Activated CD4-positive, alpha-beta T cell treated with anti-CD3 and anti-CD28 coated beads, Interleukin-10, Interleukin-2, amounts not matched to agents 100 ng/mL and 50 ng/mL, durations not matched to agents 16 hours and 8 hours (primary cell): ENCODE data around the gene MPL.
A peak's percentile ranks its signal among the peaks of the same experiment; 100 is the strongest.
"Not testable (repeated sequence)": the region's sequence is repeated elsewhere in the genome, so short reads cannot be mapped to it uniquely, and the experiment has no call there.

Source experiments
- DNase-seq: peaks from one replicate; pipeline ENCODE4 v3.0.0-alpha.2; 2020

Gene MPL

GRCh38 chr1:43358121-43358745 lies 20.6 kb downstream of the MPL start:
- DNase-seq: peak; percentile 36

DNA sequence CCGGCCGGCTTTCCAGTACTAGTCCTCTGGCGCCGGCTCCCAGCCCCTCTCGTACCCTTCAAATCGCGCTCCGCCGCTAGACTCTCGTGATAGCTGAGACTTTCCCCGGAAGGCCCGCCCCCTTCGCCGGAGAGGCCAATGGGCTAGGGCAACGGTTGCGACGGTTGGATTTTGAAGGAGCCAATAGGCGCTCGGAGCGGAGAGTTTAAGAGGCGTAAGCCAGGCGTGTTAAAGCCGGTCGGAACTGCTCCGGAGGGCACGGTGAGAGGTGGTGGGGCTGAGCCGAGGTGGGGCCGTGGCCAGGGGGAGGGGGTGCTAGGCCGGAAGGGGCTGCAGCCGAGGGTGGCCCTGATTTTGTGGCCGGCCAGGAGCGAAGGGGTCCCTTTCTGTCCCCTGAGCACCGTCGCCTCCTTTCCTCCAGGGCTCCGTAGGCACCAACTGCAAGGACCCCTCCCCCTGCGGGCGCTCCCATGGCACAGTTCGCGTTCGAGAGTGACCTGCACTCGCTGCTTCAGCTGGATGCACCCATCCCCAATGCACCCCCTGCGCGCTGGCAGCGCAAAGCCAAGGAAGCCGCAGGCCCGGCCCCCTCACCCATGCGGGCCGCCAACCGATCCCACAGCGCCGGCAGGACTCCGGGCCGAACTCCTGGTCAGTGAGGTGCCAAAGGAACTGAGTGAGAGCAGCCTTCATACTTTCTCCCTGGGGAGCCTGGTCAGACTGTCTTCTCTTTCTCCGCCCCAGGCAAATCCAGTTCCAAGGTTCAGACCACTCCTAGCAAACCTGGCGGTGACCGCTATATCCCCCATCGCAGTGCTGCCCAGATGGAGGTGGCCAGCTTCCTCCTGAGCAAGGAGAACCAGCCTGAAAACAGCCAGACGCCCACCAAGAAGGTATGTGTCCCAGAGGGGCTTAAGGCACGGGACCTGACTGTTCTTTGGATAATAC lies 21.4 kb downstream of the MPL start, which contains the start of gene CDC20:
TSS of gene CDC20 (plus strand) at position 236 of the 948 bp plus-strand sequence. CDS start at position 471, 235 bp downstream.
- DNase-seq: peak; percentile 100

- DNase-seq: no peak
Observed at GRCh38 chr1:43359696-43360095, 22.1 kb downstream of the MPL start.

DNA sequence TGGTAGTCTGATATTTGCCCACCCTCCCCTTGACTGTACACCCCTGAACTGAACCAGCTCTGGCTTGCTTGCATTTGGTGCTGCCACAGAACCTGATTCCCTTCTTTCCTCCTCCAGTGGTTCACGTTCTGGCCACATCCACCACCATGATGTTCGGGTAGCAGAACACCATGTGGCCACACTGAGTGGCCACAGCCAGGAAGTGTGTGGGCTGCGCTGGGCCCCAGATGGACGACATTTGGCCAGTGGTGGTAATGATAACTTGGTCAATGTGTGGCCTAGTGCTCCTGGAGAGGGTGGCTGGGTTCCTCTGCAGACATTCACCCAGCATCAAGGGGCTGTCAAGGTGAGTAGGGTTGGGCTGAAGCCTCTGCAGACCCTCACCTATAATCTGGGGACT lies 23.0 kb downstream of the MPL start:
- DNase-seq: no peak

DNA sequence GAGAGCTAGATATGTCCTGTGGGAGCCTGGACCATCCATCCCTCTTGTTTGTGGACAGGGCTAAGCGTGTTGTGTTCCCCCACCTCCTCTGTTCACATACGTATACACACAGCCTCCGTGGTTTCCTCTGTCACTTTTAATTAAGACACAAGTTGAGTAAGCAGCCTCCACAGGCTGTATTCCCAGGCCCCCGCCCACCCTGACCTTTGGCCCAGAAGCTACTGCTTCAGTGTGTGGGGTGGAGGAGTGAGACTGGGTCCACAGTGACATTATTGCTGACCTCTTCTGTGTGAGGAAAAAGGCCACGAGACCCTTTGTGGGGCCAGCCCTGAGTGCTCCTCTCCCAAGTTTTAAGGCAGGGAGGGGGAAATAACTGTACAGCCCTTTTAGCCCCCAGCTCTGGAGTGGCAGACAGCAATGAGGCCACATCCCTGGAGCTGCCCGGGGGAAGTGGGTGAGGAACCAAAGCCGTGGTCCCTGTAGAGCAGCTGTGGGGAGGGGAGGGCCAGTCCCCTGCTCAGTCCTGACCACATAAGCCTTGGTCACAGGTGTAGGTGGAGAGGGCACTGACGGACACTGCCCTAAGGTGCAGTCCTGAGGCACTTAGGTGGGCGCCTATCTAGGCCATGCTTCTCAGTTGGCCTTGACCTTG lies 25.8 kb downstream of the MPL start:
- peak; percentile 45 for DNase-seq

DNA sequence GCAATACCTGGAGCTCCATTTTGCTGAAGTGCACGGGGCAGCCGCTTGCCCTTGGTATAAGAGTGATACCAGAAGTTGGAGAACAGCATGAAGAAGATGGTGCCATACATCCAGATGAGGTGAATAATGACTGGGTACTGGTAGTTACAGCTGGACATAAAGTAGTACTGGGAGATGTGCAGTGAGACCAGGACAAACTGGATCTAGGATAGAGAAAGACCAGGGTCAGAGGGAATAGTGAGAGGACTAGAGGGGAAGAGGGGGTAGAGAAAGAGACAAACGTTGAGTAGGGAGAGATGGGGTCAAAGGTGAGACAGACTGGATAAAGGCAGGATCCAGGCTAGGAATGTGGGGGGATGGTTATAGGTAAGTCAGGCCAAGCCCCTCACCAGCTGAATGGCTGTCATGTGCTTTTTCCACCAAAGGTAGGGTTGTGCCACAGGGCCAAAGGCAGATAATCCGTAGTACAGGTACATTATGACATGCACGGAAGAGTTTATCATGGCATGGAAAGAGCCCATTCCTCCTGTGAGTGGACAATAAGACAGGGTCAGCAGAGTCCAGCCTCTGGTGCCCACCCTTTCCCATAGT lies 26.4 kb downstream of the MPL start:
- no peak for DNase-seq

DNA sequence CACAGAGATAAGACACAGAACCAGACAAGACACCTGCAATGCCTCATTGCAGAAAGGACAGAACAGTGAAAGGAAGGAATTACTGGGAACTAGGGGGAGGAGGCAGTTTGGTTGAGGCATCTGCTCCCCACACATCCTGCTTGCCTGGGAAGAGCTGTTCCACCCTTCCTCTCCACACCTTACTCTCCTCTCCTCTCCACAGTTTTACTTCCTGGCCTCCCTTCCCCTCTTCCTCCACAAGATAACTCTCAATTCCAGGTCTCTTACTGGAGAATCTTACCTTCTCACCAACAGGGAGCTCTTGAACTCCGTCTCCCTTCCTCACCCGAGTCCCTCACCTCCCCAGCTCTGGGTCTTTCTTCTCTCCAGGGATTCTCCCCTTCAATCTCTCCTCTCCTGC lies 28.1 kb downstream of the MPL start:
- no peak for DNase-seq

- peak; percentile 32 for DNase-seq
Observed at GRCh38 chr1:43366179-43366578, 28.6 kb downstream of the MPL start.

DNA sequence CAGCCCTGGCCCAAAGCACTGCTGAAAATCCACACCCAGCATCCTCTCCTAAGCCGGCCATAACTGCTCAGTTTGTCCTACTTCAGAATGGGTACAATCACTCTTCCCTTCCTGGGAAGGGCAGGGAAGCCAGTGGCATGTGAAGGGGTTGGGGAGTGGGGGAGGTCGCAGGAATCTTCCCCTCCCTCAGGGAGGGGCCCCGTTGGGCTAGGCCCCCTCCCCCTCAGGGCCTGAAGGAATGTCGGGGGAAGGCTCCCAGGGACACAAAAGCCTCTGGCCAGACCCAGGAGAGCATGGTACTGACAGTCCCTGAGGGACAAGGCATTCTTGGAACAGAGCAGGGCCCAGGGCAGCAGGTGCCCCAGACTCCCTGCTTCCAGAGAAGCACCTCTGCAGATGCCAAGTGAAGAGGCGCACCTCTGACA lies 29.0 kb downstream of the MPL start:
- DNase-seq: no peak

DNA sequence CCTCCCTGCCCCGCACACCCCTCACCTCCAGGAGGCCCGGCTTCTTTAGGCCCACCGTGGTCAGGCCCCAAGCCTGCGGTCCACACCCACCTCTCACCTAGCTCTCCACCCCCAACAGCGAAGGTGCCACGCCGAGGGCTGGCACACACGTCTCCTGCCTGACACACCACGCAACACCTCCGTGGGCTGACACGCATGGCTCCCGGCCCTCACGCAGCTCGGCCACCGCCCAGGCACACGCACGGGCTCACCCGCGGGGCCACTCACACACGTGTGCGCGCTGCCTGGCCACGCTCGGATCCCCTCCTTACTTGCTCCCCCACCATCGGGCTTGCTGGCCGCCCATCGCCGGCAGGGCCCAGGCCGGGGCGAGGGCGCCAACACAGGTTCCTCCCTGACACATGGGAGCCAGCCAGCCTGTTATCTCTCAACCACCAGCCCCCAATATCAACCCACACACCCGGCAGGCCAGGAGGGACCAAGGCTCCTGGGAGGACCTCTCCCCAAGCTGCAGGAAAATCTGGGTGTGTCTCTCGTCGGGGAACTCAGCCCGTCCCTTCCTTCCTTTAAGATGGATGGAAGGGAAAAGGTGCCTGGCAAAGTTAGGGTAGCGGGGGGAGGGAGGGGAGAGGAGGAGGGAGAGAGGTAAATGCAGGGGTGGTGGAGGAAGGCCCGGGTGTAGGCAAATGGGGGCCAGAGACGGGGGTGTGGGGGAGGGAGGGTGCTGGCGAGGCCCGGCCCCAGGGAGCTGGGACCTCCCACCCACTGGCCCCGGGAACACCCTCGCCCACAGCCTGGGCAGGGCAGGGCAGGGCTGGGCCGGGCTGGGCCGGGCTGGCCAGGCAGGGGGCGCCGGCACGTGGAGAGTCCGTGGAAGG lies 29.6 kb downstream of the MPL start:
- peak; percentile 37 for DNase-seq

GRCh38 chr1:43367904-43368645 lies 30.5 kb downstream of the MPL start, which contains the start of gene ELOVL1:
Gene ELOVL1, minus strand, starts transcription at chr1:43368011. Its CDS starts 2,402 bp downstream, at chr1:43365609.
- peak; percentile 96 for DNase-seq

- no peak for DNase-seq
Observed at GRCh38 chr1:43368646-43369020, 31.0 kb downstream of the MPL start.

DNA sequence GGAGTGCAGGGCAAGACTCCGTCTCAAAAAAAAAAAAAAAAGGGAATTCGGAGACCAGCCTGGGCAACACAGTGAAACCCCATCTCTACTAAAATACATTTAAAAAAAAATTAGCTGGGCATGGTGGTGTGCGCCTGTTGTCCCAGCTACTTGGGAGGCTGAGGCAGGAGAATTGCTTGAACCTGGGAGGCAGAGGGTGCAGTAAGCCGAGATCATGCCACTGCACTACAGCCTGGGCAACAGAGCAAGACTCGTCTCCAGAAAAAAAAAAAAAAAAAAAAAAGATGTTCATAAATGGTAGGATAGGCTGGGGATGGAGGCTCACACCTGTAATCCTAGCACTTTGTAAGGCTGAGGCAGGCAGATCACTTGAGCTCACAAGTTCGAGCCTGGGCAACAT lies 32.2 kb downstream of the MPL start:
- DNase-seq: not testable (repeated sequence)

GRCh38 chr1:43370564-43370963 lies 32.9 kb downstream of the MPL start:
- DNase-seq: no peak

DNA sequence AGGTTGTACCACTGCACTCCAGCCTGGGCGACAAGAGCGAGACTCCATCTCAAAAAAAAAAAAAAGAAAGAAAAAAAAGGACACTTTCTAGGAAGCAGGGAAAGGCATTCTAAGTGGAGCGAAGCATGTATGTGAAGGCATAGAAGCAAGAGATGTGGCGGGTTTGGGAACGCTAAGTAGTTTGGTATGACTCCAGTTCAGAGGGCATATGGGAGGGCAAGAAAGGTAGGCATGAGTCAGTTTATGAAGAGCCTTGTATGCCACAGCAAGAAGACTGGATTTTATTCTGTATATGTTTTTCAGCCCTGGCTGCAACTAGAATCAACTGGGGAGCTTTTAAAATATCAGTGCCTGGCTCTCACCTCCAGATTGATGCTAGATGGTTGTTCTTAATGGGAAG lies 34.6 kb downstream of the MPL start:
- DNase-seq: no peak

- DNase-seq: no peak
Observed at GRCh38 chr1:43373066-43373940, 35.7 kb downstream of the MPL start.

DNA sequence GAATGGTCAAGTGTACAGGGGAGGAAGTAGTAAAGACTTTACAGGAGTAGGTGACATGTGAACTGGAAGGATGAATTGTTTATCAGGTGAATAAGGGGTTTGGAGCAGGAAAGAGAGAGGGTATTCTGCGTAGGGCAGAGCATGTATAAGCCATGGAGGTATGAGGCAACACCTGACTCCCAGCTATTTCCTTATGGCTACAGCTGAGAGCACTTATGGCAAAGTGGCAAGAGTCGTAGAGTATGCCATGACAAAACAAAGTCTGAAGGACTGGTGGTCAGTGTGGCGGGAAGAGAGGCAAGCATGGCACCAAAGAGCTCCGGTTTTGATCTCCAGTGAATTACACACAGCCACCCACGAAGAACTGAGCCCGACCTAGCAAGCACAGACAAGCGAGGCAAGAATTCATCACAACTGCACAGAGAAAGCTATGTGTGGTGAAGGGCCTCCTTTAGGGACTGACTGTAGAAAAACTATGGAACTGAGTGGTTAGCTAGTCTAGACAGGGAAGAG lies 39.2 kb downstream of the MPL start:
- DNase-seq: no peak

- DNase-seq: no peak
Observed at GRCh38 chr1:43377831-43378230, 40.2 kb downstream of the MPL start.

- no peak for DNase-seq
Observed at GRCh38 chr1:43379476-43379875, 41.9 kb downstream of the MPL start.

GRCh38 chr1:43381612-43382011 lies 44.0 kb downstream of the MPL start:
- no peak for DNase-seq
